ENCODE results near the gene AMFR.

DNA sequence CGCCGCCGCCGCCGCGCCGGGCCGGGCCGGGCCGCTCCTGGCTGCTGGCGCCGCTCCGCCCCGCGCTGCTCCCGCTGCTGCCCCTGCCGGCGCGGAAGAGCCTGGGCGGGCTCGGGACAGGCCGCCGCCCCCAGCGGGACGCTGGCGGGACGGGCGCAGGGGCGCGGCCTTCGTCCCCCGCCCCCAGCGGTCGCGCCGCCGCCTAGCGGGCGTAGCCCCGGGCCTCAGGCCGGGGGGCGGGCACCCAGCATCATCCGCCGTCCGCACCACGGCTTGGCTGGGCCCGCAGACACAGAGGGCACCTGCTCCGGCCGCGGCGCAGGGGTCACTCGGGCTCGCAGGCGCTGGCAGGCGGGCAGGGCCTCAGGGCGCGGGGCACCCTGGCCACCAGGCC lies at the start of gene AMFR:
- TF ChIP-seq, protein P1, sequence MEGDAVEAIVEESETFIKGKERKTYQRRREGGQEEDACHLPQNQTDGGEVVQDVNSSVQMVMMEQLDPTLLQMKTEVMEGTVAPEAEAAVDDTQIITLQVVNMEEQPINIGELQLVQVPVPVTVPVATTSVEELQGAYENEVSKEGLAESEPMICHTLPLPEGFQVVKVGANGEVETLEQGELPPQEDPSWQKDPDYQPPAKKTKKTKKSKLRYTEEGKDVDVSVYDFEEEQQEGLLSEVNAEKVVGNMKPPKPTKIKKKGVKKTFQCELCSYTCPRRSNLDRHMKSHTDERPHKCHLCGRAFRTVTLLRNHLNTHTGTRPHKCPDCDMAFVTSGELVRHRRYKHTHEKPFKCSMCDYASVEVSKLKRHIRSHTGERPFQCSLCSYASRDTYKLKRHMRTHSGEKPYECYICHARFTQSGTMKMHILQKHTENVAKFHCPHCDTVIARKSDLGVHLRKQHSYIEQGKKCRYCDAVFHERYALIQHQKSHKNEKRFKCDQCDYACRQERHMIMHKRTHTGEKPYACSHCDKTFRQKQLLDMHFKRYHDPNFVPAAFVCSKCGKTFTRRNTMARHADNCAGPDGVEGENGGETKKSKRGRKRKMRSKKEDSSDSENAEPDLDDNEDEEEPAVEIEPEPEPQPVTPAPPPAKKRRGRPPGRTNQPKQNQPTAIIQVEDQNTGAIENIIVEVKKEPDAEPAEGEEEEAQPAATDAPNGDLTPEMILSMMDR (tag by site-specific recombination; IDR thresholded peaks at IDR 0.05) = no peak
- TF ChIP-seq, protein P2, sequence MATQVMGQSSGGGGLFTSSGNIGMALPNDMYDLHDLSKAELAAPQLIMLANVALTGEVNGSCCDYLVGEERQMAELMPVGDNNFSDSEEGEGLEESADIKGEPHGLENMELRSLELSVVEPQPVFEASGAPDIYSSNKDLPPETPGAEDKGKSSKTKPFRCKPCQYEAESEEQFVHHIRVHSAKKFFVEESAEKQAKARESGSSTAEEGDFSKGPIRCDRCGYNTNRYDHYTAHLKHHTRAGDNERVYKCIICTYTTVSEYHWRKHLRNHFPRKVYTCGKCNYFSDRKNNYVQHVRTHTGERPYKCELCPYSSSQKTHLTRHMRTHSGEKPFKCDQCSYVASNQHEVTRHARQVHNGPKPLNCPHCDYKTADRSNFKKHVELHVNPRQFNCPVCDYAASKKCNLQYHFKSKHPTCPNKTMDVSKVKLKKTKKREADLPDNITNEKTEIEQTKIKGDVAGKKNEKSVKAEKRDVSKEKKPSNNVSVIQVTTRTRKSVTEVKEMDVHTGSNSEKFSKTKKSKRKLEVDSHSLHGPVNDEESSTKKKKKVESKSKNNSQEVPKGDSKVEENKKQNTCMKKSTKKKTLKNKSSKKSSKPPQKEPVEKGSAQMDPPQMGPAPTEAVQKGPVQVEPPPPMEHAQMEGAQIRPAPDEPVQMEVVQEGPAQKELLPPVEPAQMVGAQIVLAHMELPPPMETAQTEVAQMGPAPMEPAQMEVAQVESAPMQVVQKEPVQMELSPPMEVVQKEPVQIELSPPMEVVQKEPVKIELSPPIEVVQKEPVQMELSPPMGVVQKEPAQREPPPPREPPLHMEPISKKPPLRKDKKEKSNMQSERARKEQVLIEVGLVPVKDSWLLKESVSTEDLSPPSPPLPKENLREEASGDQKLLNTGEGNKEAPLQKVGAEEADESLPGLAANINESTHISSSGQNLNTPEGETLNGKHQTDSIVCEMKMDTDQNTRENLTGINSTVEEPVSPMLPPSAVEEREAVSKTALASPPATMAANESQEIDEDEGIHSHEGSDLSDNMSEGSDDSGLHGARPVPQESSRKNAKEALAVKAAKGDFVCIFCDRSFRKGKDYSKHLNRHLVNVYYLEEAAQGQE (tag by site-specific recombination; IDR thresholded peaks at IDR 0.05) = no peak
- TF ChIP-seq SP3 (tag by site-specific recombination; IDR thresholded peaks at IDR 0.05) (no peak), ZNF777 (tag by site-specific recombination; IDR thresholded peaks at IDR 0.05; ENCODE audit: borderline replicate concordance) (no peak), KLF10 (tag by site-specific recombination; IDR thresholded peaks at IDR 0.05) (peak; percentile 39; the same call in 1 of the 2 replicates), ZNF175 (tag by site-specific recombination; IDR thresholded peaks at IDR 0.05) (no peak), ZNF654 (tag by site-specific recombination; IDR thresholded peaks at IDR 0.05; ENCODE audit: low read depth) (no peak), GLIS2 (tag by site-specific recombination; IDR thresholded peaks at IDR 0.05) (no peak)
